Smooth muscle cell (in vitro differentiated cells): ENCODE results near the gene TMEM127. TPM values are rescaled to one million over a fixed set of nuclear protein-coding genes. Genes with fewer than 3 reads are reported as not detected.

Source experiments
- DNase-seq: peaks from one replicate; lab custom pipeline; 2025; ENCODE audit not compliant: unreplicated experiment; lab: John Stamatoyannopoulos, UW
- H2AFZ ChIP-seq: fragments of 200-600 bp; sonication (generic); 2 replicates; pipeline ENCODE4 v1.6.0; 2016; ENCODE audit warnings: antibody characterized with exemption, low read depth, mild to moderate bottlenecking
- H3F3A ChIP-seq: fragments of 200-600 bp; sonication (generic); 2 replicates; pipeline ENCODE4 v1.6.0; 2017; ENCODE audit warnings: antibody characterized with exemption, low read depth
- H3K27ac ChIP-seq: fragments of 200-600 bp; sonication (generic); 2 replicates; pipeline ENCODE4 v1.5.1; 2016; ENCODE audit warnings: low read depth, mild to moderate bottlenecking
- H3K27me3 ChIP-seq: fragments of 200-600 bp; sonication (generic); 2 replicates; pipeline ENCODE4 v1.6.1; 2016; ENCODE audit warnings: low read depth, mild to moderate bottlenecking
- H3K36me3 ChIP-seq: fragments of 200-600 bp; sonication (generic); 2 replicates; pipeline ENCODE4 v1.5.1; 2016; ENCODE audit warnings: low read depth
- H3K4me1 ChIP-seq: fragments of 200-600 bp; sonication (generic); 2 replicates; pipeline ENCODE4 v1.5.1; 2016; ENCODE audit warnings: low read depth
- H3K4me2 ChIP-seq: fragments of 200-600 bp; sonication (generic); 2 replicates; pipeline ENCODE4 v1.6.0; 2016; ENCODE audit warnings: mild to moderate bottlenecking
- H3K4me3 ChIP-seq: fragments of 200-600 bp; sonication (generic); 2 replicates; pipeline ENCODE4 v1.5.1; 2016; ENCODE audit warnings: mild to moderate bottlenecking
- H3K79me2 ChIP-seq: fragments of 200-600 bp; sonication (generic); 2 replicates; pipeline ENCODE4 v1.6.0; 2016; ENCODE audit warnings: low read depth, mild to moderate bottlenecking
- H3K9ac ChIP-seq: fragments of 200-600 bp; sonication (generic); 2 replicates; pipeline ENCODE4 v1.6.0; 2016; ENCODE audit warnings: low read depth
- H3K9me3 ChIP-seq: fragments of 200-600 bp; sonication (generic); replicated peaks from 2 replicates; pipeline ENCODE4 v1.5.1; 2016; ENCODE audit warnings: low read depth
- H4K20me1 ChIP-seq: fragments of 200-600 bp; sonication (generic); 2 replicates; pipeline ENCODE4 v1.6.0; 2016; ENCODE audit warnings: low read depth
- CTCF ChIP-seq: fragments of 200-600 bp; sonication (generic); IDR thresholded peaks from 2 replicates; pipeline ENCODE4 v1.5.1; 2017; ENCODE audit warnings: borderline replicate concordance, mild to moderate bottlenecking, antibody characterized with exemption; ENCODE audit not compliant: insufficient read depth, poor library complexity, severe bottlenecking
- WGBS: methylation state at CpG from one replicate; pipeline ENCODE4 v1.1.7; 2016; ENCODE audit warnings: low lambda C conversion rate; 5-methylcytosine and 5-hydroxymethylcytosine counted together
- polyA plus RNA-seq: library from polyadenylated mRNA; unstranded; fragments of >200 nt; fragmentation: Nextera tagmentation; extraction: Ambion mirVana; gene quantifications from 2 replicates; pipeline ENCODE4 v1.2.1, GENCODE V29; 2016
- total RNA-seq: library from RNA; depleted of rRNA; stranded (reverse); fragments of >200 nt; gene quantifications from 2 replicates; pipeline ENCODE4 v1.2.3, GENCODE V29; 2014

Gene TMEM127
- total and polyA plus RNA-seq, 2 experiments from 2014 or later = 21.9 to 31.8 TPM

- Histone ChIP-seq H3K9ac (peak overlapping the region; percentile 76), H3K9me3 (no peaks in the 10 kb centered on the region), H3K27ac (peak overlapping the region; percentile 65), H3K27me3 (no peaks in the 10 kb centered on the region), H3K4me2 (peak overlapping the region; percentile 92), H4K20me1 (peaks cover 50% of the 10 kb centered on the region), H3K4me3 (peak overlapping the region; percentile 77), H2AFZ (peak overlapping the region; percentile 80), H3K36me3 (no peaks in the 10 kb centered on the region), H3K4me1 (peaks cover 26% of the 10 kb centered on the region), H3K79me2 (peaks cover 65% of the 10 kb centered on the region), H3F3A (no peaks in the 10 kb centered on the region)
- WGBS = under 1% methylated on average over 12 of the region's 12 CpGs
- TF ChIP-seq CTCF = no peak
- DNase-seq = no peak
Measured at GRCh38 chr2:96207774-96208142, 58.0 kb downstream of the TMEM127 start.

GRCh38 chr2:96207073-96207773, 58.6 kb downstream of the TMEM127 start:
- Histone ChIP-seq H3K27ac (peak overlapping the region; percentile 65), H3K36me3 (no peaks in the 10 kb centered on the region), H2AFZ (no peak overlapping the region), H3K27me3 (no peaks in the 10 kb centered on the region), H3K9me3 (no peaks in the 10 kb centered on the region), H3K4me3 (peak overlapping the region; percentile 77), H3K79me2 (peaks cover 71% of the 10 kb centered on the region), H3K4me1 (peaks cover 26% of the 10 kb centered on the region), H3K4me2 (peak overlapping the region; percentile 92), H4K20me1 (peaks cover 55% of the 10 kb centered on the region), H3K9ac (peak overlapping the region; percentile 76), H3F3A (no peaks in the 10 kb centered on the region)
- no peak for TF ChIP-seq CTCF
- no peak for DNase-seq
- 25% methylated on average over 11 of the region's 11 CpGs for WGBS

- H3K9ac ChIP-seq = no peak overlapping the region
- no peak for TF ChIP-seq CTCF
- peaks cover 69% of the 10 kb centered on the region for H4K20me1 ChIP-seq
- H3K36me3 ChIP-seq = no peaks in the 10 kb centered on the region
- H3K79me2 ChIP-seq = peaks cover 84% of the 10 kb centered on the region
- no peaks in the 10 kb centered on the region for H3K9me3 ChIP-seq
- H3K4me2 ChIP-seq = peak overlapping the region; percentile 49
- H3K27me3 ChIP-seq = no peaks in the 10 kb centered on the region
- H3K4me1 ChIP-seq = peaks cover 26% of the 10 kb centered on the region
- DNase-seq = no peak
- H2AFZ ChIP-seq = no peak overlapping the region
- H3K27ac ChIP-seq = peak overlapping the region; percentile 28
- H3K4me3 ChIP-seq = peak overlapping the region; percentile 18
- no peaks in the 10 kb centered on the region for H3F3A ChIP-seq
Measured at GRCh38 chr2:96205888-96206287, 59.9 kb downstream of the TMEM127 start.
